Measurements from ENCODE around the gene PPP3CA. TPM values are rescaled to one million over a fixed set of nuclear protein-coding genes. Genes with fewer than 3 reads are reported as not detected.

The PPP3CA gene
- total and polyA plus RNA-seq, 2 of the 8 experiments (the other 6 are each of a cell fraction or from before 2014, with no cell fraction given): 7.9 to 35.0 TPM

DNA sequence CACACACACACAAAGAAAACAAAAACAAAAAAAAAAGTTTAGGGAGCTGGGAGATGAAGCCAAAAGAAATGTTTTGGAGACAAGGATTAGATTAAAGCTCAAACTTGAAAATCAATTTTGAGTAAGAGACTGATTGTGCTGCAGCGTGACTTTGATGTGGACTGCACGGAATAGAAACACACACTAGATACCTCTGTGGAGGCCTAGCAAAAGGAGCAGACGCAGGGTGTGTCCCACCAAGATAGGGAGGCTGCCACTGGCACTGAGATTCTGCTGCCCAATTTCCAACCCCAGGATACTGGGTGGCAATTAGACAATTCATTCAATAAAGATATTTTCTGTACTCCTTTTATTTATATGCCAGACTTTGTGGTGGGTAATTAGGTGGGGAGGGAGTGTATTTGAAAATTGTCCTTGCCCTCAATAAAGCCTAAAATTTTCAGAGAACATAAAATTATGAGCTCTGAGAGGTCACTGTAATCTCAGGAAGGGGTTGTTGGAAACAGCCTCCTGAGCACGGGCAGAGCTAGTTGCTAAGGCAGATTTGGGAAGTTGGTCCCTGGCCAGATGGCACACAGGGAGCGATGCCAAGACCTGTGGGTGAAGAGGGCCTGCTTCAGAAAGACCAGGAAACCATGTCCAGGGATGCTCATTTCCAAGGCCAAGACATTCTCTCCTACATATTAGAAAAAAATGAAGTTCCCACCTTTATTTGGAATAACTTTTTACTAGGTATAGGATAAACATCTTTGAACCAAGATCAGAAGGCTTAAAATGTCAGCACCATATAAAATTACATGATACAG lies 1.9 kb upstream of the PPP3CA start (continued):
- no peak for TF ChIP-seq KDM4A (IDR thresholded peaks at IDR 0.05; ENCODE audit: low read depth, low read length, severe bottlenecking)

All from H1 (cell line).